Fibroblast of mammary gland (primary cell): ENCODE data around the gene ZCCHC17.
"Not testable (repeated sequence)": the region's sequence is repeated elsewhere in the genome, so short reads cannot be mapped to it uniquely, and the experiment has no call there.

Source experiments
- DNase-seq: peaks from one replicate; pipeline ENCODE4 v3.0.0-alpha.2; 2010; ENCODE audit warnings: low read depth
- H3K4me3 ChIP-seq: 2 replicates; pipeline ENCODE4 v1.5.1; 2011; ENCODE audit warnings: low read depth, mild to moderate bottlenecking, low read length, moderate library complexity; ENCODE audit not compliant: control insufficient read depth
- CTCF ChIP-seq: conservative IDR thresholded peaks from 2 replicates; pipeline ENCODE4 v1.5.1; 2011; ENCODE audit warnings: low read depth, low read length, inconsistent platforms; ENCODE audit not compliant: control insufficient read depth, insufficient read depth

ZCCHC17 gene

DNA sequence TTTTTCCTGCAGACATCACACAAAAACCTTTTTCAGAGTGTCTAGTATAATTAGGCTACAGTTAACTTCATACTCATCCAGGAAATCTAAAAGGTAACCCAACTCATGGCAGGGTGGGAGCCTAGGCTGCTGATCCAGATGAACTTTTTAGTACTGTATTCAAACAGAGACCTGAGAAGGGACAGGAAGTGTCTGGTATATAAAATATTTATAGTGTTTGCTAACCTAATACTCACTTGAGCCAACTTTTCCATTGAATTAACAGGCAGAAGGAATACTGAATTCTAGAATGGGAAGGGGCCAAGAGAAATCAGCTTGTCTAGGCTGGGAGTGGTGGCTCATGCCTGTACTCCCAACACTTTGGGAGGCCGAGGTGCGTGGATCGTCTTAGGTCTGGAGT is 34.9 kb upstream of the ZCCHC17 start:
- DNase-seq = no peak
- no peak overlapping the region for H3K4me3 ChIP-seq
- no peak for TF ChIP-seq CTCF

GRCh38 chr1:31262393-31262792 is 34.4 kb upstream of the ZCCHC17 start:
- DNase-seq, H3K4me3 ChIP-seq: not testable (repeated sequence)

DNA sequence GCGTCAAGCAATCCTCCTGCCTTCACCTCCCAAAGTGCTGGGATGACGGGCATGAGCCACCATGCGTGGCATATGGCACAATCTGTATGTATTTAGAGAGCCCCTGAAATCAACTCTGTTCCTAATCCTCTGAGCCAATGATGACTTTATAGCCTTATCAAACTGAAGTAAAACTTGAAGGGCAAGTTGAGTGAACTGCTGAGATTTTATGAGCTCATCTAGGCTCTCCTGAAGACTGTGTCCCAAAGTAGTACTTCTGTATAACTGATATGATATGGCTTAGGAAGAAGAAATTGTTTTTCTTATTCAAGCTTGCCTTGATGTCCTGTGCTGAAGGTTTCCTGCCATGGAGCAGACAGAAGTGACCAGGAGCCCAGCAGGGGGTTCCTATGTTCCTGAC is 33.4 kb upstream of the ZCCHC17 start:
- DNase-seq = no peak
- no peak overlapping the region for H3K4me3 ChIP-seq
- TF ChIP-seq CTCF = no peak

DNA sequence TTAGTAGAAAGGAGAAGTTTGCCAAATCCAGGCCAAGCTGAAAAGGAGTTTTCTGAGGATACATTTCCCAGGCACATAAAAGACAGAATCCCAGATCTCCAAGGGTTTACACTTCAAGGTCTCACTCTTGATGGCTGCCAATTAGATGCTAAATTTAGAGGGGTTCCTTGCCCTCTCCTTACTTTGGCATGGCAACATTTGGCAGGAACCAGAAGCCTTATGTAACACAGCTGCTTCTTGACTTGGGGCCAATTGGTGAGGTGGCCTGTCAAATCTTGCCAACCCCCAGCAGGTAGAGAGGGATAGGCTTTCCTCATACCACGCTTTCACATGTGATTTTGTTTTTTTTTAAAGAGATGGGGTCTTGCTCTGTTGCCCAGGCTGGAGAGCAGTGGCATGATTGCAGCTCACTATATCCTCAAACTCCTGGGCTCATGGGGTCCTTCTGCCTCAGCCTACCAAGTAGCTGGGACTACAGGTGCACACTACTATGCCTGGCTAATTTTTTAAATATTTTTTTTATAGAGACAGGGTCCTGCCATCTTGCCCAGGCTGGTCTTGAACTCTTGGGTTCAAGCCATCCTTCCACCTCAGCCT is 31.9 kb upstream of the ZCCHC17 start:
- no peak for TF ChIP-seq CTCF
- no peak overlapping the region for H3K4me3 ChIP-seq
- DNase-seq = no peak

DNA sequence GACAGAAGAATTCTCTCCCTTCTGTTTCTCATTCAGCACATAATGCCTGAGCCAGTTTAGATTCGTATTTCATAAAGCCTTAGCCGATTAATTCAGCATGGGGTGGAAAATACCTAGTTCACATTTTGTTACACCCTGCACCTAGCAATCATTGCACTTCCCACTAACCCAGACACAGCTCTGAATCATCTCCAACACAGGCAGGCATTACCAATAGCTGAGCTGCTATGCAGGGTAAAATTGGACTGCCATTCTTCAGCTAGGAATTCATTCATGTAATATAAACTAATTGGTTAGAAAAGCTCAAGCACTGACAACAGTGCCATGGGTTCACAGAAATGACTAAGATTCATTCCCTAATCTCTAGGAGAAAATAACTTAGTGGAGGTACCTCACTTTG is 30.3 kb upstream of the ZCCHC17 start:
- no peak for DNase-seq
- no peak for TF ChIP-seq CTCF
- no peak overlapping the region for H3K4me3 ChIP-seq

- TF ChIP-seq CTCF = no peak
- no peak for DNase-seq
- H3K4me3 ChIP-seq = no peak overlapping the region
Observed at GRCh38 chr1:31272369-31272768, 24.5 kb upstream of the ZCCHC17 start.

DNA sequence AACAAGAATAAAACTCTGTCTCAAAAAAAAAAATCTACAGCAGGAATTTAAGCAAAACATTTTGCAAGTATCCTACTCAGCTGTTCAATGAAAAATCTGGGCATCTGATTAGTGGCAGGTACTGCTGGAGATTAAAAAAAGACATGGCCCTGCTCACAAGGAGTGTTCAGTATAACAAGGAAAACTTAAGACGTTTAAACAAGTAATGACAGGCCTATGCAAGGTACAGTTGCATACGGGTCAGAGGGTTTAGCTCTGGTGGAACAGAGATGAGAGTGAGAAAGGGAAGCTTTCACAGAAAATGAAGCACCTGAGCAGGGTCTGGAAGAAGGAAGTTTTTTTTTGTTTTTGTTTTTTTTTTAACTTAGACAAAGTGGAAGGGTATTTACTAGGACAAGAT is 23.2 kb upstream of the ZCCHC17 start:
- H3K4me3 ChIP-seq = no peak overlapping the region
- no peak for DNase-seq
- TF ChIP-seq CTCF = no peak

- DNase-seq, H3K4me3 ChIP-seq: not testable (repeated sequence)
Observed at GRCh38 chr1:31282426-31282825, 14.4 kb upstream of the ZCCHC17 start.

DNA sequence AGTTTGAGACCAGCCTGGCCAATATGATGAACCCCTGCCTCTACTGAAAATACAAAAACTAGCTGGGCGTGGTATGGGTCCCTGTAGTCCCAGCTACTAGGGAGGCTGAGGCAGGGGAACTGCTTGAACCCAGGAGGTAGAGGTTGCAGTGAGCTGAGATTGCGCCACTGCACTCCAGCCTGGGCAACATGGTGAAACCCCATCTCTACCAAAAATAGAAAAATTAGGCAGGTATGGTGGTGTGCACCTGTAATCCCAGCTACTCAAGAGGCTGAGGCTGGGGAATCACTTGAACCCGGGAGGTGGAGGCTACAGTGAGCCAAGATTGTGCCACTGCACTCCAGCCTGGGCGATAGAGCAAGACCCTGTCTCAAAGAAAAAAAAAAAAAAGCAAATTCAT is 9.0 kb upstream of the ZCCHC17 start:
- not testable (repeated sequence) for DNase-seq, H3K4me3 ChIP-seq
